ENCODE results near the gene TTC9. TPM values are rescaled to one million over a fixed set of nuclear protein-coding genes. Genes with fewer than 3 reads are reported as not detected.

Gene TTC9
- total and polyA plus RNA-seq, 2 experiments from 2014 or later: 10.3 to 34.2 TPM

- peak; percentile 95 for TF ChIP-seq ZNF462 (CRISPR knock-in tag; IDR thresholded peaks at IDR 0.05)
Measured at GRCh38 chr14:70622111-70622712, 19.5 kb upstream of the TTC9 start (continued).

GRCh38 chr14:70624972-70625371, 16.7 kb upstream of the TTC9 start:
- no peak overlapping the region for H3K4me3 Mint-ChIP-seq
- H3K4me3 ChIP-seq: no peak overlapping the region
- peaks cover 51% of the 10 kb centered on the region for H3K36me3 Mint-ChIP-seq (ENCODE audit: low read depth)
- peaks cover 39% of the 10 kb centered on the region for H3K9me3 Mint-ChIP-seq
- ATAC-seq: no peak
- no peaks in the 10 kb centered on the region for H3K79me2 ChIP-seq (replicated peaks; ENCODE audit: insufficient read depth)
- no peaks in the 10 kb centered on the region for H3K27me3 ChIP-seq (ENCODE audit: insufficient read depth)
- no peak overlapping the region for H3K4me2 ChIP-seq
- H3K36me3 ChIP-seq (ENCODE audit: insufficient read depth): 0 out of 2 replicates have a peak, but pooled peaks cover 10% of the 10 kb centered on the region
- no peak overlapping the region for H3K27ac Mint-ChIP-seq
- H3K27me3 Mint-ChIP-seq (ENCODE audit: insufficient read depth, low read depth, poor library complexity): peaks cover 1% of the 10 kb centered on the region
- no peaks in the 10 kb centered on the region for H3K9me2 ChIP-seq (ENCODE audit: insufficient read depth)
- no peaks in the 10 kb centered on the region; the same call in 1 of the 2 replicates for H3F3A ChIP-seq (replicated peaks; ENCODE audit: low read depth)
- H3K4me1 ChIP-seq (ENCODE audit: insufficient read depth): no peaks in the 10 kb centered on the region
- no peaks in the 10 kb centered on the region for H4K20me1 ChIP-seq (replicated peaks; ENCODE audit: insufficient read depth)
- no peak overlapping the region for H3K27ac ChIP-seq (ENCODE audit: low read depth)
- no peak for DNase-seq (ENCODE audit: low spot score)
- no peak overlapping the region for H2AFZ ChIP-seq
- peaks cover 3% of the 10 kb centered on the region; the same call in 1 of the 3 replicates for H3K4me1 Mint-ChIP-seq
- no peak for TF ChIP-seq JUNB (IDR thresholded peaks at IDR 0.05; ENCODE audit: unreplicated experiment)
- TF ChIP-seq CTCF (conservative IDR thresholded peaks at IDR 0.05; ENCODE audit: low read depth in 2 of 2): no peak
- TF ChIP-seq NANOG (IDR thresholded peaks at IDR 0.05; ENCODE audit: borderline replicate concordance): no peak
- TF ChIP-seq ZNF462 (CRISPR knock-in tag; IDR thresholded peaks at IDR 0.05): no peak
- no peak for TF ChIP-seq EZH2phosphoT487 (IDR thresholded peaks at IDR 0.05; ENCODE audit: unreplicated experiment)
